ENCODE measurements around the gene RPS27. TPM values are rescaled to one million over a fixed set of nuclear protein-coding genes. Genes with fewer than 3 reads are reported as not detected.
"Not testable (repeated sequence)": the region's sequence is repeated elsewhere in the genome, so short reads cannot be mapped to it uniquely, and the experiment has no call there.

Gene RPS27
- total and polyA plus RNA-seq, 2 of the 13 experiments (the other 11 are each of a cell fraction or from before 2014, with no cell fraction given) = 3,737 to 9,964 TPM

- TF ChIP-seq ZNF280D (CRISPR knock-in tag; IDR thresholded peaks at IDR 0.05) (0 out of 2 replicates have a peak, but pooled peaks have one; percentile 23), ARID5B (CRISPR knock-in tag; IDR thresholded peaks at IDR 0.05) (peak; percentile 30; the same call in 1 of the 2 replicates), TFAP4 (IDR thresholded peaks at IDR 0.05; ENCODE audit: borderline replicate concordance, low read depth) (peak; percentile 83), SPEN (CRISPR knock-in tag; IDR thresholded peaks at IDR 0.05; ENCODE audit: low read depth) (0 out of 2 replicates have a peak, but pooled peaks have one; percentile 25)
Measured at GRCh38 chr1:153979091-153979490, 11.5 kb upstream of the RPS27 start (continued).

GRCh38 chr1:153981735-153982134 is 8.8 kb upstream of the RPS27 start:
- H2AFZ ChIP-seq (ENCODE audit: low read length); H4K20me1 ChIP-seq (ENCODE audit: insufficient read depth, low read length); DNase-seq (ENCODE audit: low spot score); FAIRE-seq; H3K9ac ChIP-seq (ENCODE audit: insufficient read depth, low read depth, low read length); H3K27me3 ChIP-seq (ENCODE audit: control insufficient read depth in 1 of 2, insufficient read depth in 2 of 2, low read length in 2 of 2); H3K4me3 ChIP-seq (replicated peaks in 1 of 3; ENCODE audit: insufficient read depth in 1 of 3, low read depth in 2 of 3, low read length in 3 of 3); H3K36me3 ChIP-seq (replicated peaks in 1 of 2; ENCODE audit: control insufficient read depth in 1 of 2, insufficient read depth in 2 of 2, low read length in 2 of 2); CTCF ChIA-PET (ENCODE audit: low intra/inter-chr PET ratio, low total read pairs); ATAC-seq; H3K9me3 ChIP-seq (ENCODE audit: low read length); H3K27ac ChIP-seq (ENCODE audit: extremely low read length, insufficient read depth, low read length); H3K4me2 ChIP-seq (ENCODE audit: low read depth, low read length); intact Hi-C loops (cut with micrococcal nuclease; ENCODE audit: unreplicated experiment); POLR2A ChIA-PET: not testable (repeated sequence)
- TSS peak; percentile 44 for BruUV-seq (replicated peaks)
- 93% methylated on average over 2 of the region's 2 CpGs for WGBS (ENCODE audit: low lambda C conversion rate)
- Histone ChIP-seq H3K4me1 (ENCODE audit: insufficient read depth, low read length) (peaks cover 24% of the 10 kb centered on the region), H3K79me2 (ENCODE audit: insufficient read depth, low read length) (peaks cover 11% of the 10 kb centered on the region)
- in situ Hi-C loops (cut with HindIII; ENCODE audit: extremely low pct_ligation_motif_present, low pct_unique_long_range_greater_than_20kb) = loop anchor here (10.0 kb wide), 1 partner anchor 297 kb away; no protein-coding TSS in a partner anchor
